AG09309 (cell line): ENCODE measurements around the gene TMEM237.

ENCODE experiments used
- DNase-seq: peaks from one replicate; pipeline ENCODE4 v3.0.0-alpha.2; 2010; ENCODE audit warnings: low read depth
- H3K4me3 ChIP-seq: 2 replicates; pipeline ENCODE4 v1.5.1; 2011; ENCODE audit warnings: mild to moderate bottlenecking, low read depth, low read length, moderate library complexity; ENCODE audit not compliant: control insufficient read depth
- CTCF ChIP-seq: IDR thresholded peaks from 2 replicates; pipeline ENCODE4 v1.5.1; 2011; ENCODE audit warnings: mild to moderate bottlenecking, low read depth, low read length, inconsistent platforms; ENCODE audit not compliant: insufficient read depth, control insufficient read depth; ENCODE audit errors: missing control alignments

TMEM237 gene

GRCh38 chr2:201647431-201647830 lies 4.1 kb upstream of the TMEM237 start:
- no peak for DNase-seq
- no peak for TF ChIP-seq CTCF

GRCh38 chr2:201644001-201644400 lies 698 bp upstream of the TMEM237 start:
- TF ChIP-seq CTCF: no peak
- peak overlapping the region; percentile 87 for H3K4me3 ChIP-seq
- no peak for DNase-seq

More at GRCh38 chr2:201647431-201647830, 4.1 kb upstream of the TMEM237 start:
- no peak overlapping the region for H3K4me3 ChIP-seq

GRCh38 chr2:201642579-201643215 lies 606 bp downstream of the TMEM237 start:
- TF ChIP-seq CTCF: no peak
- no peak for DNase-seq
- H3K4me3 ChIP-seq: peak overlapping the region; percentile 87

- DNase-seq: no peak
- peak overlapping the region; percentile 87 for H3K4me3 ChIP-seq
- TF ChIP-seq CTCF: no peak
These were observed 1.2 kb downstream of the TMEM237 start for GRCh38 chr2:201642086-201642578.

- DNase-seq: no peak
- no peak overlapping the region for H3K4me3 ChIP-seq
- no peak for TF ChIP-seq CTCF
These were observed 4.1 kb downstream of the TMEM237 start for GRCh38 chr2:201639205-201639604.

- no peak overlapping the region for H3K4me3 ChIP-seq
- TF ChIP-seq CTCF: no peak
- DNase-seq: no peak
These were observed 5.0 kb downstream of the TMEM237 start for GRCh38 chr2:201638326-201638725.
